ENCODE data around the gene EGR1. TPM values are rescaled to one million over a fixed set of nuclear protein-coding genes. Genes with fewer than 3 reads are reported as not detected.

EGR1 gene
- total RNA-seq, 1 experiment from 2014 or later: 83.3 TPM

DNA sequence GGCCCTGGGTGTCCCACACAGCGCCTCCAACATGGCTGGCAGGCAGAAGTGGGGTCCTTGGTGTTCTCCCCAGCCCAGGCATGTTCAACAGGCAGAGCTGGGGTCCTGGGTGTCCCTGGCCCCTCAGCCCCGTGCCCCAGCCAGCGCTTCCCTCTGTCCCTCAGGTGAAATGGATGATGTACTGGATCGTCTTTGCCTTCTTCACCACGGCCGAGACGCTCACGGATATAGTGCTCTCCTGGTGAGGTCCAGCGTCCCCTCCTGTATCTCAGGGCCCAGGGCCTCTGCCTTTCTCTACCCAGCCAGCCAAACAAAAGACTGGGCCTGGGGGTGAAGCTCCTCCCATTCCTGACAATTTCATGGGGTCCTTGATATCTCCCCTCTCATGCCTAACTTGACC, 24.1 kb upstream of the EGR1 start:
- Histone ChIP-seq H3K23me2 (ENCODE audit: insufficient read length, low read depth, low read length, poor library complexity, severe bottlenecking) (peaks cover 5% of the 10 kb centered on the region), H3K79me2 (ENCODE audit: insufficient read depth, low read length) (no peaks in the 10 kb centered on the region), H3K9ac (ENCODE audit: extremely low read depth, insufficient read length, low read length) (no peak overlapping the region), H3K23ac (ENCODE audit: insufficient read length, low read depth, low read length) (no peak overlapping the region), H3K27me3 (ENCODE audit: insufficient read depth, low read length) (no peaks in the 10 kb centered on the region), H2BK15ac (ENCODE audit: low read depth, low read length) (no peak overlapping the region), H4K5ac (ENCODE audit: insufficient read length, low read depth, low read length) (no peak overlapping the region), H2BK12ac (ENCODE audit: insufficient read length, low read depth, low read length) (no peak overlapping the region), H3K56ac (ENCODE audit: insufficient read length, low read depth, low read length) (no peak overlapping the region), H2AFZ (ENCODE audit: low read length) (no peak overlapping the region), H3K4me1 (ENCODE audit: insufficient read depth, low read length) (peaks cover 4% of the 10 kb centered on the region; the same call in 1 of the 2 replicates), H3T11ph (ENCODE audit: low read length) (no peak overlapping the region), H3K18ac (ENCODE audit: insufficient read length, low read depth, low read length) (no peak overlapping the region), H3K4ac (ENCODE audit: low read depth, low read length) (no peak overlapping the region), H2AK5ac (ENCODE audit: insufficient read length, low read length) (no peak overlapping the region), H3K27ac (ENCODE audit: insufficient read length, low read depth, low read length) (no peak overlapping the region), H2BK120ac (ENCODE audit: low read depth, low read length, poor library complexity, severe bottlenecking) (no peak overlapping the region), H2BK20ac (ENCODE audit: low read depth, low read length, poor library complexity, severe bottlenecking) (no peak overlapping the region), H3K79me1 (ENCODE audit: insufficient read depth, low read depth, low read length, poor library complexity, severe bottlenecking) (no peaks in the 10 kb centered on the region), H4K91ac (ENCODE audit: insufficient read length, low read depth, low read length) (no peak overlapping the region), H3K4me2 (ENCODE audit: insufficient read depth, insufficient read length, low read length) (no peak overlapping the region), H3K9me3 (ENCODE audit: control insufficient read depth, low read depth, low read length) (no peaks in the 10 kb centered on the region), H4K8ac (replicated peaks; ENCODE audit: insufficient read length, low read depth, low read length) (no peak overlapping the region), H3K14ac (ENCODE audit: insufficient read depth, low read length) (no peak overlapping the region), H2BK5ac (ENCODE audit: insufficient read length, low read length) (no peak overlapping the region), H4K20me1 (ENCODE audit: control insufficient read depth, insufficient read depth, insufficient read length) (no peaks in the 10 kb centered on the region)
- H3K27ac Mint-ChIP-seq: no peak overlapping the region
- H3K9me3 Mint-ChIP-seq: no peaks in the 10 kb centered on the region; a peak in 1 of 5 replicates
- TF ChIP-seq CTCF (conservative IDR thresholded peaks at IDR 0.05): no peak
- DNase-seq: no peak
- H3K4me3 Mint-ChIP-seq: peak overlapping the region in 1 of 2 experiments; percentile 38; a peak in 1 of 5 replicates
- peaks cover 0 to 23% (median 20%) of the 10 kb centered on the region in 3 experiments; a peak in 6 of 7 replicates for H3K36me3 Mint-ChIP-seq (ENCODE audit: insufficient read depth in 1 of 3, low read depth in 3 of 3)
- no peaks in the 10 kb centered on the region for H3K27me3 Mint-ChIP-seq (ENCODE audit: low read depth)
- no CpG with 5 or more reads among the region's 9 CpGs for WGBS (ENCODE audit: extremely low coverage, insufficient read length, low lambda C conversion rate)
- peaks cover 19 to 28% of the 10 kb centered on the region in 2 experiments for H3K4me1 Mint-ChIP-seq
